ENCODE results near the gene ACP2.

- TF ChIP-seq POLR2A (IDR thresholded peaks at IDR 0.05; ENCODE audit: low read length) (no peak), BHLHE40 (IDR thresholded peaks at IDR 0.05; ENCODE audit: low read depth, low read length) (no peak), RAD21 (conservative IDR thresholded peaks at IDR 0.05 in 1 of 2, IDR thresholded peaks at IDR 0.05 in 1 of 2) (no peak), JUNB (IDR thresholded peaks at IDR 0.05) (no peak), EP300 (IDR thresholded peaks at IDR 0.05) (no peak), MAX (IDR thresholded peaks at IDR 0.05) (no peak), RFX5 (IDR thresholded peaks at IDR 0.05) (no peak), RCOR1 (IDR thresholded peaks at IDR 0.05; ENCODE audit: low read depth, low read length) (no peak), MAZ (IDR thresholded peaks at IDR 0.05; ENCODE audit: borderline replicate concordance, low read depth, low read length) (no peak), MYC (IDR thresholded peaks at IDR 0.05; ENCODE audit: borderline replicate concordance, low read length) (no peak), REST (IDR thresholded peaks at IDR 0.05) (no peak), ZNF302 (CRISPR knock-in tag; IDR thresholded peaks at IDR 0.05) (no peak)
- TF ChIP-seq, protein P1, sequence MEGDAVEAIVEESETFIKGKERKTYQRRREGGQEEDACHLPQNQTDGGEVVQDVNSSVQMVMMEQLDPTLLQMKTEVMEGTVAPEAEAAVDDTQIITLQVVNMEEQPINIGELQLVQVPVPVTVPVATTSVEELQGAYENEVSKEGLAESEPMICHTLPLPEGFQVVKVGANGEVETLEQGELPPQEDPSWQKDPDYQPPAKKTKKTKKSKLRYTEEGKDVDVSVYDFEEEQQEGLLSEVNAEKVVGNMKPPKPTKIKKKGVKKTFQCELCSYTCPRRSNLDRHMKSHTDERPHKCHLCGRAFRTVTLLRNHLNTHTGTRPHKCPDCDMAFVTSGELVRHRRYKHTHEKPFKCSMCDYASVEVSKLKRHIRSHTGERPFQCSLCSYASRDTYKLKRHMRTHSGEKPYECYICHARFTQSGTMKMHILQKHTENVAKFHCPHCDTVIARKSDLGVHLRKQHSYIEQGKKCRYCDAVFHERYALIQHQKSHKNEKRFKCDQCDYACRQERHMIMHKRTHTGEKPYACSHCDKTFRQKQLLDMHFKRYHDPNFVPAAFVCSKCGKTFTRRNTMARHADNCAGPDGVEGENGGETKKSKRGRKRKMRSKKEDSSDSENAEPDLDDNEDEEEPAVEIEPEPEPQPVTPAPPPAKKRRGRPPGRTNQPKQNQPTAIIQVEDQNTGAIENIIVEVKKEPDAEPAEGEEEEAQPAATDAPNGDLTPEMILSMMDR (IDR thresholded peaks at IDR 0.05): no peak
- TF ChIP-seq, protein P2, sequence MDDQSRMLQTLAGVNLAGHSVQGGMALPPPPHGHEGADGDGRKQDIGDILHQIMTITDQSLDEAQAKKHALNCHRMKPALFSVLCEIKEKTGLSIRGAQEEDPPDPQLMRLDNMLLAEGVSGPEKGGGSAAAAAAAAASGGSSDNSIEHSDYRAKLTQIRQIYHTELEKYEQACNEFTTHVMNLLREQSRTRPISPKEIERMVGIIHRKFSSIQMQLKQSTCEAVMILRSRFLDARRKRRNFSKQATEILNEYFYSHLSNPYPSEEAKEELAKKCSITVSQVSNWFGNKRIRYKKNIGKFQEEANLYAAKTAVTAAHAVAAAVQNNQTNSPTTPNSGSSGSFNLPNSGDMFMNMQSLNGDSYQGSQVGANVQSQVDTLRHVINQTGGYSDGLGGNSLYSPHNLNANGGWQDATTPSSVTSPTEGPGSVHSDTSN (IDR thresholded peaks at IDR 0.05): no peak
Observed at GRCh38 chr11:47271961-47272661, 23.5 kb upstream of the ACP2 start.

Measured in A549 (cell line).